Measurements from ENCODE around the gene CDIP1. TPM values are rescaled to one million over a fixed set of nuclear protein-coding genes. Genes with fewer than 3 reads are reported as not detected.

Gene CDIP1
- total RNA-seq, 2 experiments from 2014 or later, result 13.5 to 34.2 TPM

DNA sequence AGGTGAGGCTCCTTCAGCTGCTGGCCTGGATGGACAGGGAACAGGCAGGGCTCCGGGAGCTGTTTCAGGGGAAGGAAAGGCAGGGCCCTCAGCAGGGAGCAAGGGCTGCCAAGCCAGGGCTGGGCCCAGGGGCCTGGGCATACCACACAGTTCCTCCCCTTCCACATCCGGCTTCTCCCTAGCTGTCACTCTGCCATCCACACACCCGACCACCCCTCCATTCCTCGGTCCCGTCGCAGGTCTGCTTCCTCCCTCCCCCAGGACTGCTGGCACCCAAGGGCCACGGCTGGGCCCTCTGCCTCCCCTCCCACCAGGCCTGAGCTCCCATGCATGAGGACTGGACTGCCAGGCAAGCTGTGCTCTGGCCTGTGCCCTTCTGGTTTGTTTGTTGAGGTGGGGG, 24.0 kb downstream of the CDIP1 start:
- POLR2A ChIA-PET, result no interaction called here
- no peaks in the 10 kb centered on the region for H3K9me3 ChIP-seq (ENCODE audit: low read length)
- H3K4me2 ChIP-seq (ENCODE audit: low read length), result no peak overlapping the region
- BruUV-seq (replicated peaks), result no TSS peak
- H3K4me3 ChIP-seq (ENCODE audit: low read depth, low read length, poor library complexity, severe bottlenecking), result no peak overlapping the region
- TF ChIP-seq CTCF (conservative IDR thresholded peaks at IDR 0.05; ENCODE audit: low read length) (no peak), EZH2phosphoT487 (IDR thresholded peaks at IDR 0.05; ENCODE audit: borderline replicate concordance, low read depth, low read length) (no peak)
- CTCF ChIA-PET (ENCODE audit: unreplicated experiment), result no interaction called here
- peaks cover 34% of the 10 kb centered on the region for H3K36me3 ChIP-seq (ENCODE audit: insufficient read depth, low read length)
- no peaks in the 10 kb centered on the region for H3K79me2 ChIP-seq (ENCODE audit: insufficient read depth, low read depth, low read length)
- H4K20me1 ChIP-seq (ENCODE audit: insufficient read depth, low read length), result no peaks in the 10 kb centered on the region
- intact Hi-C loops (cut with micrococcal nuclease; ENCODE audit: unreplicated experiment), result no loop called here
- no peaks in the 10 kb centered on the region for H3K9me2 ChIP-seq (ENCODE audit: insufficient read depth, low read length)
- H2AFZ ChIP-seq (ENCODE audit: low read length), result no peak overlapping the region
- no peak overlapping the region for H3K27ac ChIP-seq (ENCODE audit: low read depth, low read length, poor library complexity, severe bottlenecking)
- peaks cover 9% of the 10 kb centered on the region for H3K4me1 ChIP-seq (ENCODE audit: insufficient read depth, low read length, poor library complexity, severe bottlenecking)
- DNase-seq (ENCODE audit: low spot score), result no peak

- Histone ChIP-seq H3K9me3 (ENCODE audit: low read length) (no peaks in the 10 kb centered on the region), H3K36me3 (ENCODE audit: insufficient read depth, low read length) (peaks cover 42% of the 10 kb centered on the region), H3K9me2 (ENCODE audit: insufficient read depth, low read length) (no peaks in the 10 kb centered on the region), H3K4me2 (ENCODE audit: low read length) (no peak overlapping the region), H3K27ac (ENCODE audit: low read depth, low read length, poor library complexity, severe bottlenecking) (no peak overlapping the region), H2AFZ (ENCODE audit: low read length) (no peak overlapping the region), H3K79me2 (ENCODE audit: insufficient read depth, low read depth, low read length) (no peaks in the 10 kb centered on the region), H3K4me3 (ENCODE audit: low read depth, low read length, poor library complexity, severe bottlenecking) (no peak overlapping the region), H4K20me1 (ENCODE audit: insufficient read depth, low read length) (no peaks in the 10 kb centered on the region), H3K4me1 (ENCODE audit: insufficient read depth, low read length, poor library complexity, severe bottlenecking) (peaks cover 9% of the 10 kb centered on the region)
- TF ChIP-seq CTCF (conservative IDR thresholded peaks at IDR 0.05; ENCODE audit: low read length) (no peak), EZH2phosphoT487 (IDR thresholded peaks at IDR 0.05; ENCODE audit: borderline replicate concordance, low read depth, low read length) (no peak)
- ChIA-PET POLR2A (no interaction called here), CTCF (ENCODE audit: unreplicated experiment) (no interaction called here)
- DNase-seq (ENCODE audit: low spot score), result no peak
- intact Hi-C loops (cut with micrococcal nuclease; ENCODE audit: unreplicated experiment), result no loop called here
- no TSS peak for BruUV-seq (replicated peaks)
Observed at GRCh38 chr16:4513881-4514280, 24.7 kb downstream of the CDIP1 start.

GRCh38 chr16:4513086-4513860, 25.3 kb downstream of the CDIP1 start:
- no peaks in the 10 kb centered on the region for H3K9me2 ChIP-seq (ENCODE audit: insufficient read depth, low read length)
- H3K4me1 ChIP-seq (ENCODE audit: insufficient read depth, low read length, poor library complexity, severe bottlenecking), result peaks cover 9% of the 10 kb centered on the region
- H3K79me2 ChIP-seq (ENCODE audit: insufficient read depth, low read depth, low read length), result no peaks in the 10 kb centered on the region
- no peak overlapping the region for H3K27ac ChIP-seq (ENCODE audit: low read depth, low read length, poor library complexity, severe bottlenecking)
- H3K4me3 ChIP-seq (ENCODE audit: low read depth, low read length, poor library complexity, severe bottlenecking), result no peak overlapping the region
- no TSS peak for BruUV-seq (replicated peaks)
- intact Hi-C loops (cut with micrococcal nuclease; ENCODE audit: unreplicated experiment), result no loop called here
- ChIA-PET POLR2A (no interaction called here), CTCF (ENCODE audit: unreplicated experiment) (no interaction called here)
- H2AFZ ChIP-seq (ENCODE audit: low read length), result no peak overlapping the region
- peaks cover 48% of the 10 kb centered on the region for H3K36me3 ChIP-seq (ENCODE audit: insufficient read depth, low read length)
- TF ChIP-seq CTCF (conservative IDR thresholded peaks at IDR 0.05; ENCODE audit: low read length) (no peak), EZH2phosphoT487 (IDR thresholded peaks at IDR 0.05; ENCODE audit: borderline replicate concordance, low read depth, low read length) (no peak)
- H3K9me3 ChIP-seq (ENCODE audit: low read length), result no peaks in the 10 kb centered on the region
- DNase-seq (ENCODE audit: low spot score), result no peak
- H3K4me2 ChIP-seq (ENCODE audit: low read length), result no peak overlapping the region
- H4K20me1 ChIP-seq (ENCODE audit: insufficient read depth, low read length), result no peaks in the 10 kb centered on the region

Measured in OCI-LY7 (cell line).